ENCODE results near the gene NPHP4. TPM values are rescaled to one million over a fixed set of nuclear protein-coding genes. Genes with fewer than 3 reads are reported as not detected.

The NPHP4 gene
- total and polyA plus RNA-seq, 10 of the 15 experiments (the other 5 are each of a cell fraction or from before 2014, with no cell fraction given), result 0.16 to 10.5 (median 3.1) TPM

DNA sequence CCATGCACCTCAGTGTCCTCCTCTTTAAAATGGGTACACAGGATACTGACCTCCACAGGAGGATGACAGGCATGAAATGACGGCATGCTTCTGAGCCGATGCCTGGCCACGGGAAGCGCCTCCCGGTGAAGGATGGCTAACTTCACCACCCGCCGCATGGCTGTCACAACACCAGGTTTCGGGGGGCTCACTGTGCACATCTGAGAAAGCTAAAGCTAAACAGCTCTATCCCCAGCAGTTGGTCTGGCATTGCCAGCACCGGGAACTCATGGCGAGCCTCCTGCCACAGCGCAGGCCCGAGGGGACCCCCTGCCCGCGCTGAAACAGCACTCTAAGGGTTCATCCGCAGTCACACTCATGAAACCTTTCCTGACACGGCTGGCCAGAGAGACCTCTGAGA lies 16.0 kb downstream of the NPHP4 start:
- H3K9ac ChIP-seq (ENCODE audit: control insufficient read depth, insufficient read depth, low read length), result no peak overlapping the region

More for the DNA sequence above, 16.0 kb downstream of the NPHP4 start:
- no TSS peak for BruUV-seq (replicated peaks)
- no peak for ATAC-seq
- TF ChIP-seq, protein P1, sequence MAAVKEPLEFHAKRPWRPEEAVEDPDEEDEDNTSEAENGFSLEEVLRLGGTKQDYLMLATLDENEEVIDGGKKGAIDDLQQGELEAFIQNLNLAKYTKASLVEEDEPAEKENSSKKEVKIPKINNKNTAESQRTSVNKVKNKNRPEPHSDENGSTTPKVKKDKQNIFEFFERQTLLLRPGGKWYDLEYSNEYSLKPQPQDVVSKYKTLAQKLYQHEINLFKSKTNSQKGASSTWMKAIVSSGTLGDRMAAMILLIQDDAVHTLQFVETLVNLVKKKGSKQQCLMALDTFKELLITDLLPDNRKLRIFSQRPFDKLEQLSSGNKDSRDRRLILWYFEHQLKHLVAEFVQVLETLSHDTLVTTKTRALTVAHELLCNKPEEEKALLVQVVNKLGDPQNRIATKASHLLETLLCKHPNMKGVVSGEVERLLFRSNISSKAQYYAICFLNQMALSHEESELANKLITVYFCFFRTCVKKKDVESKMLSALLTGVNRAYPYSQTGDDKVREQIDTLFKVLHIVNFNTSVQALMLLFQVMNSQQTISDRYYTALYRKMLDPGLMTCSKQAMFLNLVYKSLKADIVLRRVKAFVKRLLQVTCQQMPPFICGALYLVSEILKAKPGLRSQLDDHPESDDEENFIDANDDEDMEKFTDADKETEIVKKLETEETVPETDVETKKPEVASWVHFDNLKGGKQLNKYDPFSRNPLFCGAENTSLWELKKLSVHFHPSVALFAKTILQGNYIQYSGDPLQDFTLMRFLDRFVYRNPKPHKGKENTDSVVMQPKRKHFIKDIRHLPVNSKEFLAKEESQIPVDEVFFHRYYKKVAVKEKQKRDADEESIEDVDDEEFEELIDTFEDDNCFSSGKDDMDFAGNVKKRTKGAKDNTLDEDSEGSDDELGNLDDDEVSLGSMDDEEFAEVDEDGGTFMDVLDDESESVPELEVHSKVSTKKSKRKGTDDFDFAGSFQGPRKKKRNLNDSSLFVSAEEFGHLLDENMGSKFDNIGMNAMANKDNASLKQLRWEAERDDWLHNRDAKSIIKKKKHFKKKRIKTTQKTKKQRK (IDR thresholded peaks at IDR 0.05; ENCODE audit: low read depth, low read length), result no peak
- TF ChIP-seq POLR2AphosphoS2 (IDR thresholded peaks at IDR 0.05; ENCODE audit: low read depth, low read length) (no peak), ZSCAN29 (IDR thresholded peaks at IDR 0.05) (no peak), ZNF207 (IDR thresholded peaks at IDR 0.05; ENCODE audit: borderline replicate concordance) (no peak), RAD51 (IDR thresholded peaks at IDR 0.05) (no peak), HDAC2 (IDR thresholded peaks at IDR 0.05) (no peak), TARDBP (IDR thresholded peaks at IDR 0.05; ENCODE audit: borderline replicate concordance) (no peak), ASH2L (IDR thresholded peaks at IDR 0.05; ENCODE audit: borderline replicate concordance, low read depth) (no peak), POLR2A (IDR thresholded peaks at IDR 0.05; ENCODE audit: low read depth, low read length) (no peak), MXI1 (IDR thresholded peaks at IDR 0.05; ENCODE audit: low read depth, low read length) (no peak)
- TF ChIP-seq, protein P2, sequence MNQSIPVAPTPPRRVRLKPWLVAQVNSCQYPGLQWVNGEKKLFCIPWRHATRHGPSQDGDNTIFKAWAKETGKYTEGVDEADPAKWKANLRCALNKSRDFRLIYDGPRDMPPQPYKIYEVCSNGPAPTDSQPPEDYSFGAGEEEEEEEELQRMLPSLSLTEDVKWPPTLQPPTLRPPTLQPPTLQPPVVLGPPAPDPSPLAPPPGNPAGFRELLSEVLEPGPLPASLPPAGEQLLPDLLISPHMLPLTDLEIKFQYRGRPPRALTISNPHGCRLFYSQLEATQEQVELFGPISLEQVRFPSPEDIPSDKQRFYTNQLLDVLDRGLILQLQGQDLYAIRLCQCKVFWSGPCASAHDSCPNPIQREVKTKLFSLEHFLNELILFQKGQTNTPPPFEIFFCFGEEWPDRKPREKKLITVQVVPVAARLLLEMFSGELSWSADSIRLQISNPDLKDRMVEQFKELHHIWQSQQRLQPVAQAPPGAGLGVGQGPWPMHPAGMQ (IDR thresholded peaks at IDR 0.05; ENCODE audit: borderline replicate concordance), result no peak
- FAIRE-seq, result no peak
- in situ Hi-C loops (cut with MboI) (no loop called here), intact Hi-C loops (cut with micrococcal nuclease; ENCODE audit: unreplicated experiment) (no loop called here)
- Histone ChIP-seq H3K27ac (ENCODE audit: control insufficient read depth, insufficient read depth) (no peak overlapping the region), H3K4me2 (ENCODE audit: control insufficient read depth, insufficient read depth) (no peak overlapping the region), H3K9me3 (replicated peaks; ENCODE audit: control insufficient read depth, insufficient read depth, low read length) (no peaks in the 10 kb centered on the region), H3K79me2 (ENCODE audit: control insufficient read depth, insufficient read depth, low read length) (no peaks in the 10 kb centered on the region), H3K36me3 (ENCODE audit: control insufficient read depth in 2 of 2, insufficient read depth in 2 of 2, low read length in 1 of 2) (no peaks in the 10 kb centered on the region; a peak in 2 of 4 replicates), H3K4me1 (ENCODE audit: control insufficient read depth, insufficient read depth, low read length) (peaks cover 3% of the 10 kb centered on the region; the same call in 1 of the 2 replicates), H4K20me1 (ENCODE audit: control insufficient read depth, insufficient read depth) (no peaks in the 10 kb centered on the region), H2AFZ (ENCODE audit: control insufficient read depth, low read depth, low read length) (no peak overlapping the region), H3K4me3 (no peak overlapping the region), H3K27me3 (replicated peaks in 1 of 2; ENCODE audit: control insufficient read depth in 2 of 2, insufficient read depth in 2 of 2, low read length in 1 of 2) (no peaks in the 10 kb centered on the region)
- WGBS (ENCODE audit: insufficient coverage, insufficient replicate concordance, low lambda C conversion rate, missing lambda C conversion rate), result 95% methylated on average over 16 of the region's 16 CpGs
- RAD21 ChIA-PET (ENCODE audit: unreplicated experiment), result no interaction called here
- POLR2A ChIA-PET, result no interaction called here
- SMC1A ChIA-PET (ENCODE audit: uncharacterized antibody, unreplicated experiment), result no interaction called here
- CTCF ChIA-PET, result no interaction called here
- no peak for DNase-seq (ENCODE audit: low read depth, low spot score)

All from GM12878 (cell line).